ENCODE measurements around the gene ICE2.

The ICE2 gene

GRCh38 chr15:60442763-60443162, 36.2 kb downstream of the ICE2 start:
- H3K4me1 ChIP-seq (ENCODE audit: insufficient read depth, insufficient read length) = no peaks in the 10 kb centered on the region
- H3K9me3 ChIP-seq (ENCODE audit: insufficient read depth, low read length) = no peaks in the 10 kb centered on the region
- H3K9ac ChIP-seq (ENCODE audit: insufficient read length, low read depth) = no peak overlapping the region
- no peaks in the 10 kb centered on the region for H3K27me3 ChIP-seq (ENCODE audit: insufficient read depth, insufficient read length)
- no peak for DNase-seq (ENCODE audit: low read depth, low spot score)
- peaks cover 37% of the 10 kb centered on the region for H3K36me3 ChIP-seq (ENCODE audit: insufficient read depth, insufficient read length, low read length)
- TF ChIP-seq SUZ12 (IDR thresholded peaks at IDR 0.05; ENCODE audit: extremely low read depth, insufficient read depth, insufficient read length) (no peak), YY1 (IDR thresholded peaks at IDR 0.05; ENCODE audit: insufficient read depth, insufficient read length) (no peak), ZNF274 (IDR thresholded peaks at IDR 0.05; ENCODE audit: low read depth, low read length) (no peak)
- no peak overlapping the region for H3K4me3 ChIP-seq (ENCODE audit: insufficient read length, low read depth)

GRCh38 chr15:60442031-60442650, 36.8 kb downstream of the ICE2 start:
- no peak overlapping the region for H3K4me3 ChIP-seq (ENCODE audit: insufficient read length, low read depth)
- H3K27me3 ChIP-seq (ENCODE audit: insufficient read depth, insufficient read length) = no peaks in the 10 kb centered on the region
- H3K9ac ChIP-seq (ENCODE audit: insufficient read length, low read depth) = no peak overlapping the region
- H3K4me1 ChIP-seq (ENCODE audit: insufficient read depth, insufficient read length) = no peaks in the 10 kb centered on the region
- H3K9me3 ChIP-seq (ENCODE audit: insufficient read depth, low read length) = no peaks in the 10 kb centered on the region
- no peak for DNase-seq (ENCODE audit: low read depth, low spot score)
- peaks cover 31% of the 10 kb centered on the region for H3K36me3 ChIP-seq (ENCODE audit: insufficient read depth, insufficient read length, low read length)
- TF ChIP-seq ZNF274 (IDR thresholded peaks at IDR 0.05; ENCODE audit: low read depth, low read length) (no peak), YY1 (IDR thresholded peaks at IDR 0.05; ENCODE audit: insufficient read depth, insufficient read length) (no peak), SUZ12 (IDR thresholded peaks at IDR 0.05; ENCODE audit: extremely low read depth, insufficient read depth, insufficient read length) (no peak)

- DNase-seq (ENCODE audit: low read depth, low spot score) = no peak
- H3K36me3 ChIP-seq (ENCODE audit: insufficient read depth, insufficient read length, low read length) = peaks cover 27% of the 10 kb centered on the region
- no peak overlapping the region for H3K9ac ChIP-seq (ENCODE audit: insufficient read length, low read depth)
- H3K9me3 ChIP-seq (ENCODE audit: insufficient read depth, low read length) = no peaks in the 10 kb centered on the region
- H3K4me1 ChIP-seq (ENCODE audit: insufficient read depth, insufficient read length) = no peaks in the 10 kb centered on the region
- H3K27me3 ChIP-seq (ENCODE audit: insufficient read depth, insufficient read length) = no peaks in the 10 kb centered on the region
- TF ChIP-seq SUZ12 (IDR thresholded peaks at IDR 0.05; ENCODE audit: extremely low read depth, insufficient read depth, insufficient read length) = no peak
- TF ChIP-seq YY1 (IDR thresholded peaks at IDR 0.05; ENCODE audit: insufficient read depth, insufficient read length) = no peak
- TF ChIP-seq ZNF274 (IDR thresholded peaks at IDR 0.05; ENCODE audit: low read depth, low read length) = no peak
- H3K4me3 ChIP-seq (ENCODE audit: insufficient read length, low read depth) = no peak overlapping the region
Observed at GRCh38 chr15:60441331-60441730, 37.6 kb downstream of the ICE2 start.

GRCh38 chr15:60438646-60439045, 40.3 kb downstream of the ICE2 start:
- TF ChIP-seq ZNF274 (IDR thresholded peaks at IDR 0.05; ENCODE audit: low read depth, low read length) (no peak), SUZ12 (IDR thresholded peaks at IDR 0.05; ENCODE audit: extremely low read depth, insufficient read depth, insufficient read length) (no peak), YY1 (IDR thresholded peaks at IDR 0.05; ENCODE audit: insufficient read depth, insufficient read length) (no peak)
- Histone ChIP-seq H3K9ac (ENCODE audit: insufficient read length, low read depth) (no peak overlapping the region), H3K27me3 (ENCODE audit: insufficient read depth, insufficient read length) (no peaks in the 10 kb centered on the region), H3K4me1 (ENCODE audit: insufficient read depth, insufficient read length) (no peaks in the 10 kb centered on the region), H3K9me3 (ENCODE audit: insufficient read depth, low read length) (no peaks in the 10 kb centered on the region), H3K36me3 (ENCODE audit: insufficient read depth, insufficient read length, low read length) (peaks cover 33% of the 10 kb centered on the region), H3K4me3 (ENCODE audit: insufficient read length, low read depth) (no peak overlapping the region)
- DNase-seq (ENCODE audit: low read depth, low spot score) = no peak

GRCh38 chr15:60428935-60429334, 50.0 kb downstream of the ICE2 start:
- Histone ChIP-seq H3K4me3 (ENCODE audit: insufficient read length, low read depth) (no peak overlapping the region), H3K36me3 (ENCODE audit: insufficient read depth, insufficient read length, low read length) (peaks cover 26% of the 10 kb centered on the region), H3K9me3 (ENCODE audit: insufficient read depth, low read length) (no peaks in the 10 kb centered on the region), H3K27me3 (ENCODE audit: insufficient read depth, insufficient read length) (no peaks in the 10 kb centered on the region), H3K9ac (ENCODE audit: insufficient read length, low read depth) (no peak overlapping the region), H3K4me1 (ENCODE audit: insufficient read depth, insufficient read length) (no peaks in the 10 kb centered on the region)
- no peak for DNase-seq (ENCODE audit: low read depth, low spot score)
- TF ChIP-seq SUZ12 (IDR thresholded peaks at IDR 0.05; ENCODE audit: extremely low read depth, insufficient read depth, insufficient read length) (no peak), YY1 (IDR thresholded peaks at IDR 0.05; ENCODE audit: insufficient read depth, insufficient read length) (no peak), ZNF274 (IDR thresholded peaks at IDR 0.05; ENCODE audit: low read depth, low read length) (no peak)

GRCh38 chr15:60426870-60427508, 52.0 kb downstream of the ICE2 start:
- TF ChIP-seq SUZ12 (IDR thresholded peaks at IDR 0.05; ENCODE audit: extremely low read depth, insufficient read depth, insufficient read length) (no peak), ZNF274 (IDR thresholded peaks at IDR 0.05; ENCODE audit: low read depth, low read length) (no peak), YY1 (IDR thresholded peaks at IDR 0.05; ENCODE audit: insufficient read depth, insufficient read length) (no peak)

GRCh38 chr15:60425461-60425860, 53.5 kb downstream of the ICE2 start:
- H3K27me3 ChIP-seq (ENCODE audit: insufficient read depth, insufficient read length) = no peaks in the 10 kb centered on the region
- H3K9ac ChIP-seq (ENCODE audit: insufficient read length, low read depth) = no peak overlapping the region
- peaks cover 28% of the 10 kb centered on the region for H3K36me3 ChIP-seq (ENCODE audit: insufficient read depth, insufficient read length, low read length)
- H3K4me1 ChIP-seq (ENCODE audit: insufficient read depth, insufficient read length) = no peaks in the 10 kb centered on the region
- H3K4me3 ChIP-seq (ENCODE audit: insufficient read length, low read depth) = no peak overlapping the region
- no peak for TF ChIP-seq ZNF274 (IDR thresholded peaks at IDR 0.05; ENCODE audit: low read depth, low read length)
- no peak for TF ChIP-seq SUZ12 (IDR thresholded peaks at IDR 0.05; ENCODE audit: extremely low read depth, insufficient read depth, insufficient read length)
- TF ChIP-seq YY1 (IDR thresholded peaks at IDR 0.05; ENCODE audit: insufficient read depth, insufficient read length) = no peak
- DNase-seq (ENCODE audit: low read depth, low spot score) = no peak
- no peaks in the 10 kb centered on the region for H3K9me3 ChIP-seq (ENCODE audit: insufficient read depth, low read length)

More at GRCh38 chr15:60426870-60427508, 52.0 kb downstream of the ICE2 start:
- peaks cover 38% of the 10 kb centered on the region for H3K36me3 ChIP-seq (ENCODE audit: insufficient read depth, insufficient read length, low read length)
- no peaks in the 10 kb centered on the region for H3K4me1 ChIP-seq (ENCODE audit: insufficient read depth, insufficient read length)
- no peaks in the 10 kb centered on the region for H3K27me3 ChIP-seq (ENCODE audit: insufficient read depth, insufficient read length)
- no peak overlapping the region for H3K4me3 ChIP-seq (ENCODE audit: insufficient read length, low read depth)
- DNase-seq (ENCODE audit: low read depth, low spot score) = no peak
- no peaks in the 10 kb centered on the region for H3K9me3 ChIP-seq (ENCODE audit: insufficient read depth, low read length)
- no peak overlapping the region for H3K9ac ChIP-seq (ENCODE audit: insufficient read length, low read depth)
